ENCODE results near the gene KIAA0825.

KIAA0825 gene, protein sequence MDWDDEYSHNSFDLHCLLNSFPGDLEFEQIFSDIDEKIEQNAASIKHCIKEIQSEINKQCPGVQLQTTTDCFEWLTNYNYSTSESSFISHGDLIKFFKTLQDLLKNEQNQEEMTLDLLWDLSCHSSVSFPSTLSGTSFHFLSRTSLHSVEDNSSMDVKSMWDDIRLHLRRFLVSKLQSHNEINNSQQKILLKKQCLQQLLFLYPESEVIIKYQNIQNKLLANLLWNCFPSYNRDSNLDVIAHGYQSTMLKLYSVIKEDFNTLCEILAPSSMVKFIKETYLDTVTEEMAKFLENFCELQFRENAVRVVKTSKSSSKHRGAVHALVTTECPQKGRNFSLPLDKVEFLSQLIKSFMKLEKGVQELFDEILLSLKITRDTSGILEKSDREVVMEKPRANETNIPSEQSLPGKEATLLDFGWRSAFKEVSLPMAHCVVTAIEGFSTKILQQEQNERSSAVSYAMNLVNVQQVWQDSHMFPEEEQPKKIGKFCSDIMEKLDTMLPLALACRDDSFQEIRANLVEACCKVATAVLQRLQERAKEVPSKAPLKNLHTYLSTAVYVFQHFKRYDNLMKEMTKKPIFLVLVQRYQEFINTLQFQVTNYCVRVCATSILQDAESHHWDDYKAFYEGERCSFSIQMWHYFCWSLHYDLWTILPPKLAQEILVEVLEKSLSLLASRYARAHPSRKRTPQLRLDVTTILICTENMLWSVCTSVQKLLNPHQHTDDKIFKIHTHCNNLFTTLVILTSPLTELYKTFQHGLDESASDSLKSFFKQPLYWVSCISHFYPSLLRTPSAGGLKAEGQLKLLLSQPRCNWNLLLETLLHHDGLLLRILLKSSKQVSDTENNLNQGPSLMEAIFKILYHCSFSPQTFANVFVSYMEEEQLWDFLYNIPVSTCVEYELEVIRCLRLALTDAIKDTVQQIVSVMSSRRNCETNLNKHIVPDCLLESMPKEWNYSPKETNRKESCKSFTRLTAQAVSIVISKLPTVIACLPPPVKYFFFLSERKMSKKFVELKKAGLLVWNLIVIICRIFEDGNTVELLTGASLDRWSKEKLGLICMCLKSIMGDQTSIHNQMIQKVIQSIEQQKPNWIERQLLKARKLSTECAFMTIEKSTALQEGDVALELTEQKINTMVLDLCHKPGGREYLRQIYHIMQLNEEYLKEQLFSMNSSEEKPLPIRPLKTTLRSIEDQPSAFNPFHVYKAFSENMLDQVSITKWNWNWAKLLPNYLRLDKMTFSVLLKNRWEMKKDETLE (N-terminal part only)

DNA sequence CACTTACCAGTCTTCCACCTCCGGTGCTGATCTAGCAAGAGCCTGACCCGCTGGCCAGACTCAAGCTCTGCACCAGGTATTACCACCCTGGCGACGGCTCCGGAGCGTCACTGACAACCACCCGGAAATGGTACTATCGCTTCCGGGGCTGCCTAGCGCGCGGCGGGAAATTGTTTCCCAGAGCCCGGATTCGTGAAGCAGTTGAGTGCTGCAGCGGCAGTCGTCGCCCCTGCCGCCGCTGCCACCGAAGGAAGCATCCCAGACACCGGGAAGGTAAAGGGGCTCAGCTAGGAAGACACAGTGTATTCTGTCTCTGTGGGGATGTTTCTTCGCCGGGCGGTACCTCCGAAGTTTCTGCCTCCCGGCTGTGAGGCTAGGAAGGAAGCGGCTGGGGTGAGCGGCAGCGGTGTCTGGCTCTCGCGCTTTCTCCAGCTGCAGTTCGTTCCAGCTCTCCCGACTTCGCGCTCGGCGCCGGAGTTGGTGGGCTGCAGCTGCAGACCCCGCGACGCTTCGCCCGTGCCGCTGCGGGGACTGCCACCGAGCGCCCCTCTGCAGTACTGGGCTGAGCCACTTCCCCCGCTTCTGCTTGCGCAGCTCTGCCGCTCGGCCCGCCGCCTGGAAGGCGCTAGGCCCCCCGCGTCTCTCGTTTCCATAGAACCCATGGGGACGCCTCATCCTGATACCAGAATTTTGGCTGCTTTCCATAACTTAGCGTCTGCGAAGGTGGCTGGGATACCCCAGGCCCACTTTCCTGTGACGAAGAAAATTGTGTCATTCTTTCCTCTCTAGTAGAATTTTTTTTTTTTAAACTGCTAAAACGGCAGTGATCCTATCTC lies at the start of gene KIAA0825, which contains the start of gene SLF1:
Gene KIAA0825, minus strand, starts transcription at position 112 of the 836 bp plus-strand sequence. CDS start 81,478 bp downstream, outside the sequence.
Gene SLF1, plus strand, starts transcription at position 177 of the 836 bp plus-strand sequence. CDS start 10,142 bp downstream, outside the sequence.
- peak; percentile 42 to 75 (median 58) for DNase-seq (ENCODE audit: low read depth in 3 of 3, low spot score in 1 of 3)

DNA sequence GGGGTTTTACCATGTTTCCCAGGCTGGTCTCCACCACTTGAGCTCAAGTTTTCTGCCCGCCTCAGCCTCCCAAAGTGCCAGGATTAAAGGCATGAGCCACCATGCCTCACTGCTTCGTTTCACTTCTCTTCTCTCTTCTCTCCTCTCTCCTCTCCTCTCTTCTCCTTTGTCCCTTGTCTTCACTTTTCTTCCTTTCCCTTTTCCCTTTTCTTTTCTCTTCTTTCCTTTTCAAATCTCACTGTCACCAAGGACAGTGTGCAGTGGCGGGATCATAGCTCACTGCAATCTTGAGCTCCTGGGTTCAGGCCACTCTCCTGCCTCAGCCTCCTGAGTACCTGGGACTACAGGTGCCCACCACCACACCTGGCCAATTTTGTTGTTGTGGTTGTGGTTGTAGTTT lies 49.5 kb upstream of the KIAA0825 start:
- no peak for DNase-seq (ENCODE audit: low read depth in 3 of 3, low spot score in 1 of 3)

DNA sequence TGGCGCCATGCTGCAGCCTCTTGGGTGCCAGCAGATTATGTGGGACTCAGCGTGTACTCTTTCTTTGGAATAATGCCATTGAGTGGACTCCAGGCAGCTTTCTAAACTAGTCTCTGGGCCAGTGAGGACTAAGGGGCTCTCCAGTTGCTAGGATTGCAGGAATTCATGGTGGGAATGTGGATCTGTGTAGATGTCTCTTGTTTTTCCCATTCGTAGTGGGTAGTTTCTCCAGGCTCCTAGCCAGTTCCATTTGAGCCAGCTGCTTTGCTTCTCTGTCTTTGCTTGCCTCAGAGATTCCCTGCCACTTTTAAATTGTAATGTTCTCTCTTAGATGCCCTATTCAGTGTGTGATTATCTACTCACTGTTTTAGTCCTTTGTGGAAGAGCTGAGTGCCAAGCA lies 42.7 kb upstream of the KIAA0825 start:
- DNase-seq (ENCODE audit: low read depth in 3 of 3, low spot score in 1 of 3) = no peak

DNA sequence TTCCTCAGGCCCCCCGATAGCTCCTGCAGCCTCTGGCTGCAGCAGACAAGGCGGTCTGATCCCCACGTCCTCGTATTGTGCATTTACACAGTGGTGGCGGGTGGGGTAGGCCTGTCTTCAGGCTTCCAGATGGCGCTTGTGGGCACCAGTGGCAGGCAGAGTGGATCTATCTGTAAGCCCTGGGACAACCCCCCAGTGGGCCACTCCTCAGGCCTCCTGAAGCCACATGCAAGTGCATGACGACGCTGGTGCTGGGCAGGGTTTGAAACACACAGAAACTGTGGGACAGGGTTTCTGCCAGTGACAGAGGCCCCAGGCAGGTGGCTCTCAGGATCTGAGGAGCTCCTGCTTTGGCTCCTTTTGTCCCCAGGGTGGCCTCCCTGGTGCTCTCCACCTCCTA lies 42.1 kb upstream of the KIAA0825 start:
- no peak for DNase-seq (ENCODE audit: low read depth in 3 of 3, low spot score in 1 of 3)

DNA sequence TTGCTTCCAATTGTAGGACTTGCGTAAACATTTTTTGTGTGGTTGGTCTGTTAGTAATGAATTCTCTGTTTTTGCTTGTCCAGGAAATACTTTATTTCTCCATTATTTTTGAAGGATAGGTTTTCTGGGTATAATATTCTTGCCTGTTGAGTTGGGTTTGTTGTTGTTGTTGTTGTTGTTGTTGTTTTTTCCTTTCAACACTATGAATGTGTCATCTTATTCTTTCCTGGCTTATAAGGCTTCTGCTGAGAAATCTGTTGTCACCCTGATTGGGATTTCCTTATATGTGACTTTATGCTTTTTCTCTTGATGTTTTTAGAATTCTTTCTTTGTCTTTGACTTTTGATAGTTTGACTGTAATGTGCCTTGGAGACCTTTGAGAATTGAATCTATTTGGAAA lies 39.9 kb upstream of the KIAA0825 start:
- DNase-seq (ENCODE audit: low read depth in 3 of 3, low spot score in 1 of 3) = no peak

DNA sequence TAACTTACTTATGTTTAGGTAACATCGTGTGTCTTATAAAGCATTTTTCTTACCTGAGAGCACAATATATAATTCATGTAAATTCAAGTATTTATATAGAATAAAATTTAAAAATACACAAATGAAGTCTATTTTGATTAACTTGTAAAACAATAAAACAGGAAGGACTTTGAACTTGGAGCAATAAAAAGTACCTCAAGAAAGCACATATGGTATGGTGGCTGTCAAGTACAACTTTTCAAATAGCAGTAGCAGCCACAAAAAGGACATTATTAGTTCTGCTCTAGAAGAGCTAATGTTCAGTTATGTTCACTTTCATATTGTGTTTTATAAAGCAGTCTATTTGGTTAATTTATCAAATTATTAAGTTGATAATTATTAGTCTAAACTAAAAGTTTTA lies 31.5 kb upstream of the KIAA0825 start:
- no peak for DNase-seq (ENCODE audit: low read depth in 3 of 3, low spot score in 1 of 3)

DNA sequence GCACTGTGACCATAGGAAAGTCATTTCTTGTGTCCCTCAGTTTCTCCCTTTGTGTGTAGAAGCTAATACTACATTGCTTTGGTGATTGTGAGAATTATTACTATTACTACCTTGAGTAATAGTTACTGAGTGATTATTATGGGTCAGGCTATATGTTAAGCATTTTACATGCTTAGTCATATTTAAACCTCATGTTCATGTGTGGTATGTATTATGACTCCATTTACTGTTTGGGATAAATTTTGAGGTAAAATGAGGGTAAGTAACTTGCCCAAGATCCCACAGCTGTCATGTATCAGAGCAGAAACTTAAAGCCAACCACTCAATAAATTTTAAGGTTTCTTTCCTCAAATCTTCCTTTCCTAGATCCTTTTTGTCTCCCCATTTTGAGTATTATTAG lies 28.4 kb upstream of the KIAA0825 start:
- no peak for DNase-seq (ENCODE audit: low read depth in 3 of 3, low spot score in 1 of 3)

DNA sequence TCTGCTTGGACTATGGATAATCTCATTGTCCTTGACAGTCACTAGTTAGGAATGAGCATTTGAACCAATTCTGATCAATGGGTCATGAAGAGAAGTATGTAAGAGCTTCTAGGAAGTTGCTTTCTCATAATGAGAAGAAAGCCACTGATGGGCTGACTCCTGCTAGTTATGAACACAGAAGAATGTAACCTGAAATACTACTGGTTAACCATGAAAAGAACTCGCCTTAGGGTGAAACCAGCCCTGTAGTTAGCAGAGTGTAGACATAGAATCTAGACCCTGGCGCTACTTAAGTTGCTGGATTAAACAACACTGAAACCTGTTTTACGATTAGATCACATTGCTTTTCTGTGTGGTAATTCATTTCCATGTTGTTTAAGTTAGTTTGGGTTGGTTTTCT lies 26.6 kb upstream of the KIAA0825 start:
- no peak for DNase-seq (ENCODE audit: low read depth in 3 of 3, low spot score in 1 of 3)

DNA sequence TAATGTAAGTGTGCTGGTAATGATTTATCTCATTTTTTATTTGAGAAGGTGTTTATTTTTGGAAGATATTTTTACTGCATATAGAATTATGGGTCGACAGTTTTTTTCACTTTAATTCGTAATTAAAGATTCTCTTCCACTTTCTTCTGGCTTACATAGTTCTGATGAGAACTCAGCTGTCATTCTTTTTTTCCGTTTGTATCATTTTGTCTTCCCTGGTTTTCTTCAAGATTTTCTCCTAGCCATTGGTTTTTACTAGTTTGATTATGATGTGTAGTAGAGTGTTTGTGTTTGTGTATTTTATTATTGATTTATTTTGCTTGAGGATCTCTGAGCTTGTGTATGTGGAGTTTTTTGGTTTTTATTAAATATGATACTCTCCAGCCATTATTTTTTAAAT lies 21.8 kb upstream of the KIAA0825 start:
- no peak for DNase-seq (ENCODE audit: low read depth in 3 of 3, low spot score in 1 of 3)

DNA sequence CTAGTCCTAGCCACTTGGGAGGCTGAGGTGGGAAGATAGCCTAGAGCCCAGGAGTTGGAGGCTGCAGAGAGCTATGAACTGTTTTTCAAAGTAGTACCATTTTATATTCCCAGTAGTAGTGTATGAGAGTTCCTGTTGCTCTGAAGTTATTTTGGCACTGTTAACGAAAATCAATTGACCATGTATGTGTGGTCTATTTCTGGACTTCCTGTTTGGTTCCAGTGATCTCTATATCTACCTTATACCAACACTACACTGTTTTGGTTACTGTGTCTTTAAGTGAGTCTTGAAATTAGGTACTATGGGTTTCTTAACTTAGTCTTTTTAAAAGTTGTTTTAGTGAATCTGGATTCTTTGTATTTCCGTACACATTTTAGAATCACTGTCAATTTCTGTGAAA lies 13.6 kb upstream of the KIAA0825 start:
- DNase-seq (ENCODE audit: low read depth in 3 of 3, low spot score in 1 of 3) = no peak

DNA sequence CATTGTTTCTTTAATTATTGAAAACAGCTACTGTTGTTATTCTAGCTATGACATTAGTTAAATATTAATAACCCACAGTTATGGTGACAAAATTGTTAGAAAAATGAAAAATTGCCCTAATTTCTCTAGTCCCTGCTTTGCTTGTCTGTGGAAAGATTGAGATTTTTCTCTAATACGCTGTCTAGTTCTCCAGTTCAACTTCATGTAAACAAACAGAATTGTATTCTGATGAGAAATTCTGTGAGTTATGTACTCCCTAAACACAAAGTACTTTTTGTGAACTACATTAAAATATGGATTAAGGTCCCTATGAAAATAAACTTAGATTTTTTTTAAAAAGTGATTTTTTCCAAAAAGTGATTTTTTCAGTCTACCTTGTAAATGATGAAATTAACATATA lies 8.8 kb upstream of the KIAA0825 start:
- no peak for DNase-seq (ENCODE audit: low read depth in 3 of 3, low spot score in 1 of 3)

DNA sequence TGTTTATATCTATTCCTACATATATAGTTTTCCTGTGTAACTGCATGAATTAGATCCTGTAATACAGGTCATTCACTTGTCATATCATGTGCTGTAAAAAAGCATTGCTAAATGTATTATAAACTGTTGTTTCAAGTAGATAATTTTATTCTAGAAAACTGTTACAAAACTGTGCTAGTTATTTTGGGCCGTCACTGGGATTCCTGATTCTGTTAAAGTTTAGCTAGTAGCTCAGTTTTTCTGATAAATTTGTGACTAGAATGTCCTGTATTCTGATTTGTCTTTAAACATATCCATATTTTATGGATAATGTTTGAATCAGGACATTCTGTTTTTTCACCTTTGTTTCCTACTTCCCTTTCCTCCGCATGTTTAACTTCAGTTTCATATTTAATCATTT lies 5.5 kb upstream of the KIAA0825 start:
- DNase-seq (ENCODE audit: low read depth in 3 of 3, low spot score in 1 of 3) = no peak

DNA sequence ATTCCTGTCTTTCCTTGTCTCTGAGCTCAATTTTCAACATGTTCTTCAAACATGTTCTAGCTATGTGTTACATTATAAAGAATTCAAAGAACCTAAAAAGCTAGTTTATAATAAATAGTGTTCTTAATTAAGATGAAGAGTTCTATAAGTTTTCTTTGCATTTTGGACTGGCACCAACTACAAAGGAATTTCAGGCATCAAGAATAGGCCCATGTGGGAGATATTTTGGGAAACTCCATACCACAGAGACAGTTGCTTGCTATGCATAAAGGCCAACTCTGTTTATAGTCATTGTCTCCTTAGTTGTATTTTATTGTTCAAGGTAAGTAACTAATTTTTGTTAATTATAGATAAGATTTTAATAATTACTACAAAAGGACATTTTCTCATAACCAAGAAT lies 4.6 kb upstream of the KIAA0825 start:
- no peak for DNase-seq (ENCODE audit: low read depth in 3 of 3, low spot score in 1 of 3)

DNA sequence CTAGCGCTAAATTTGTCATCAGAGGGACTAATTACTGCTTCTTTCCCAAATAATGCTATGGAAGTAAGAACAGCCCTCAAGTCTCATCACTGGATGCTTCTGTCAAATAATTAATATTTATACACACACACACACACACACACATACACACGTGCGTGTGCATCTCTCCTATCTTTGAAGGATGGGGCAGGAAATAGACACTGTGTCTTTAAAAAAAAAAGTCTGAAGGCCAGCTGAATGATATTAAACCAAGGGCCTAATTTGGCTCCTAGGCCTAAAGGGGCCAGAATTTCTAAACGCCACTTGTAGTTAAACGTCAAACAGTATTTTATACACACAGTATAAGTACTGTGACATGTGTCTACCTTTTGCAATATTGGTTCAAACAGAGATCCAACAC lies 3.4 kb upstream of the KIAA0825 start:
- no peak for DNase-seq (ENCODE audit: low read depth in 3 of 3, low spot score in 1 of 3)

DNA sequence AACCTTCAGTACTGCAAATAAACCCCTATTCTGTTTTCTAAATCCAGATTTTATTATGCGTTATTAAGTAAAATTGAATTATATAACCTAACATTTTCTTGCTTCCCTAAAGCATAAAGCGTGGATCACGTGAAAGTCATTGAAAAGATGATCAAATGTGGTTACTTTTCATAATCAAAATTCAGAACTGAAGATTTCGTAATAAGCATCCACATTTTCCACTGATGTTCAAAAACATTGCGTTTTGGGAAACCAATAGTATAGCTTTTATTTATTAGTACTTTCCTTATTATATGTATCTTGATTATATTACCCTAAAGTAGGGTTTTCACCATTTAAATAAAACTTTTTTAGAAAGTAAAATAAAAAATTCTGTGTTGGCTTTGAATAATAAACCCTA lies 1.9 kb upstream of the KIAA0825 start:
- DNase-seq (ENCODE audit: low read depth in 3 of 3, low spot score in 1 of 3) = no peak

DNA sequence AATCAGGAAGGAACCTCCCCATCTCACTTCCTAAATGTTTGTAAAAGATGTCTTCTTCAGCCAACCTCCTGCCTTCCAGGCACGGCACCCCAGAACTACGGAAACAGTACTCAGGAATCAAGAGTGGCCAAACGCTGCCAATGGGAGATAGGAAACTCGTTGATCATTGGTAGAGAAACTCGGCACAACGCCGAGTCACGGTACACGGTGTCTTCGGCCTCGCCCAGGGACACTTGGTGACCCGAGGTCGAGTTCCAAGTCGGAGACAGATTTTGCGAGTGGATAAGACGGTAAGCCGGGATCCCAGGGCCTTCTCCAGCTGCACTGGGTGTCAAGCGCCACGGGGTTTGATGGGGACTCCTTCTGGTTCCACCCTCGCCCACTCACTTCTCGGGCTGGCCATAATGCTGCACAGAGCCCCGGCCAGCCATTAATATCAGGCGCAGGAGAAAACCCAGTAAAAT lies 343 bp downstream of the KIAA0825 start:
- no peak for DNase-seq (ENCODE audit: low read depth in 3 of 3, low spot score in 1 of 3)

DNA sequence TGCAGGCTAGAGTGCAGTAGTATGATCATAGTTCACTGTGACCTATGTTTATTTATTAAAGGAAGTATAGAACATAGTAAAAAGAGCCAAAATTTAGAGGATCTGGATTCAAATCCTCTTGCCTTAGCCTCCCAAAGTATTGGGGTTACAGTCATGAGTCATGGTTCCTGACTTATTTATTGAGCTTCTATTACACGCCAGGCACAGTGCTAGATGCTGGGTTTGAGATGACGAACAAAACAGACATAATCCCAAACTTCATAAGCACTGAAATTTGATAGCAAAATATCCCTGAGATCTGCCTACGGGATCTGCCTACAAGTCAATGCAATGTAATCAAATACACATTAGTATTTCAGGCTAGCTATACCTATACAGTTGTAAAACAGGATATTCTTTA lies 2.5 kb downstream of the KIAA0825 start:
- DNase-seq (ENCODE audit: low read depth in 3 of 3, low spot score in 1 of 3) = no peak

DNA sequence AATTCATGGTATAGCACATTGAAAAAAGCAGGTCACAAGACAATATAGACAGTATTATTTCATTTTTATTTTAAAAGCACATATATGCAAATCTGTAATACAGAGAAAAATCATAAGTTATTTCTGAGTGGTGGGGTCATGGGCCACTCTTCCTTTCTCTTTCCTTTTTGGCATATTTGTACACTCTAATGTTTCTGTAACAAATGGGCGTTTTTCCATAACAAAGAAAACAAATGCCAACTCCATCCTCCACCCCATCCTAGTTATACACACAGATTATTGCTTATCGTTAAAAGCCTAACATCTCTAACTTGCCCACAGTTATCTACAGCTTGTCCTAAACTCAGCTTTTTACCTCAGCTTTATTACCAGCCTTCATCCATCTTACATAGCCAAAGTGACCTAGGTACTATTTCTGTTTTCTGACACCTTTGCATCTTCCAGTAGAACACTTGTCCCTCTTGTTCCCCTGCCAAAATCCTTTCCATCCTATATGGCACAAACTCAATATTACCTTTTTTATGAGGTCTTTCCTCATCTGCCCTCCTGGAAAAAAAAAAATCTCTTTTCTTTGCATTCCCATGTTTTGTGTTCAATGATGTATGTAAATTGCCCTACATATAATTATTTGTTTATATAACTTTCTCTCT lies 4.1 kb downstream of the KIAA0825 start:
- no peak for DNase-seq (ENCODE audit: low read depth in 3 of 3, low spot score in 1 of 3)

DNA sequence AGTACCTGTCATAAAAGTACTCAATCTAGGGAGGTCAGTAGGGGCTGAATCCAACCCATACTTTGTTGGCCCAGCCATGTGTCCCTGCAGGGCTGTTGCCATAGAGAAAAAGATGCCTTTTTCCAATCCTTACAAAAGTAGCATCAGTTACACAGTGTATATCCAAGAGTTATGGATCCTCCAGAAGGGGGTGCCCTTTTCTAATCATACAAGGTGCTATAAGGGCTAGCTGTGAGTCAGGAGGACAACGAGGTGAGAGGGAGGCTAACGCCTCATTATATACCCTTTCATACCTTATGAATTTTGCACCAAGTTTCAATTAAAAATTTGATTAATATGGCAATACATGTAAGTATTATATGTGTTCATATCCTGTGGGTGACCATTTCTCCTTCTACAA lies 4.8 kb downstream of the KIAA0825 start:
- no peak for DNase-seq (ENCODE audit: low read depth in 3 of 3, low spot score in 1 of 3)

DNA sequence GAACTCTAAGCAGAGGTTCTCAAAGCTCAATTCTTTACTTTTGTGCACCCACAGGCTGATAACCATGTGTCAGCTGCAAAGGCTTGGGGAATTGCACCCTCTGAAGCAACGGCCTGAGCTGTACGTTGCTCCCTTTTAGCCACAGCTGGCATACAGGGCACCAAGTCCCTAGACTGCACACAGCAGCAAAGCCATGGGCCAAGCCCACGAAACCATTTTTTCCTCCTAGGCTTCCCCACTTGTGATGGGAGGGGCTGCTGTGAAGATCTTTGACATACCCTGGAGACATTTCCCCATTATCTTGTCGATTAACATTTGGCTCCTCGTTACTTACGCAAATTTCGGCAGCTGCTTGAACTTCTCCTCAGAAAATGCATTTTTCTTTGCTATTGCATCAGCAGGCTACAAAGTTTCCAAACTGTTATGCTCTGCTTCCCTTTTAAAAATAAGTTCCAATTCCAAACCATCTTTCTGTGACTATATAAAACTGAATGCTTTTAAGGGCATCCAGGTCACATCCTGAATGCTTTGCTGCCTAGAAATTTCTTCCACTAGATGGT lies 23.0 kb downstream of the KIAA0825 start:
- DNase-seq (ENCODE audit: low read depth in 3 of 3, low spot score in 1 of 3) = no peak
